ENCODE measurements around the gene GNGT2. TPM values are rescaled to one million over a fixed set of nuclear protein-coding genes. Genes with fewer than 3 reads are reported as not detected.
"Not testable (repeated sequence)": the region's sequence is repeated elsewhere in the genome, so short reads cannot be mapped to it uniquely, and the experiment has no call there.

GNGT2 gene
- total RNA-seq, 1 donor from 2014 or later, result not detected

- H3K4me3 Mint-ChIP-seq, result no peak overlapping the region
- H3K27ac Mint-ChIP-seq, result no peak overlapping the region
- H3K27me3 ChIP-seq, result no peaks in the 10 kb centered on the region
- H3K36me3 ChIP-seq, result no peaks in the 10 kb centered on the region
- TF ChIP-seq EZH2phosphoT487 (IDR thresholded peaks at IDR 0.05) (no peak), EZH2 (IDR thresholded peaks at IDR 0.05) (no peak)
- TF ChIP-seq, protein P1, sequence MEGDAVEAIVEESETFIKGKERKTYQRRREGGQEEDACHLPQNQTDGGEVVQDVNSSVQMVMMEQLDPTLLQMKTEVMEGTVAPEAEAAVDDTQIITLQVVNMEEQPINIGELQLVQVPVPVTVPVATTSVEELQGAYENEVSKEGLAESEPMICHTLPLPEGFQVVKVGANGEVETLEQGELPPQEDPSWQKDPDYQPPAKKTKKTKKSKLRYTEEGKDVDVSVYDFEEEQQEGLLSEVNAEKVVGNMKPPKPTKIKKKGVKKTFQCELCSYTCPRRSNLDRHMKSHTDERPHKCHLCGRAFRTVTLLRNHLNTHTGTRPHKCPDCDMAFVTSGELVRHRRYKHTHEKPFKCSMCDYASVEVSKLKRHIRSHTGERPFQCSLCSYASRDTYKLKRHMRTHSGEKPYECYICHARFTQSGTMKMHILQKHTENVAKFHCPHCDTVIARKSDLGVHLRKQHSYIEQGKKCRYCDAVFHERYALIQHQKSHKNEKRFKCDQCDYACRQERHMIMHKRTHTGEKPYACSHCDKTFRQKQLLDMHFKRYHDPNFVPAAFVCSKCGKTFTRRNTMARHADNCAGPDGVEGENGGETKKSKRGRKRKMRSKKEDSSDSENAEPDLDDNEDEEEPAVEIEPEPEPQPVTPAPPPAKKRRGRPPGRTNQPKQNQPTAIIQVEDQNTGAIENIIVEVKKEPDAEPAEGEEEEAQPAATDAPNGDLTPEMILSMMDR (IDR thresholded peaks at IDR 0.05), result no peak
- peaks cover 7% of the 10 kb centered on the region for H3K4me1 Mint-ChIP-seq
- no peaks in the 10 kb centered on the region for H4K20me1 ChIP-seq (ENCODE audit: low read depth)
- no peak overlapping the region for H3K9ac ChIP-seq
- H3K4me1 ChIP-seq, result peaks cover 4% of the 10 kb centered on the region
- H3K9me3 ChIP-seq (ENCODE audit: low read depth), result no peaks in the 10 kb centered on the region
- peaks cover 15% of the 10 kb centered on the region for H3K27me3 Mint-ChIP-seq (ENCODE audit: insufficient read depth, low read depth)
- H3K4me3 ChIP-seq, result no peak overlapping the region
- peaks cover 17% of the 10 kb centered on the region for H3F3A ChIP-seq (ENCODE audit: low read depth)
- no peaks in the 10 kb centered on the region for H3K79me2 ChIP-seq (ENCODE audit: low read depth)
- H3K36me3 Mint-ChIP-seq, result peaks cover 1% of the 10 kb centered on the region
- no peak overlapping the region for H3K27ac ChIP-seq
- no peak overlapping the region for H3K4me2 ChIP-seq
- H3K9me3 Mint-ChIP-seq, result peaks cover 28% of the 10 kb centered on the region
- DNase-seq (ENCODE audit: low spot score), result no peak
- H2AFZ ChIP-seq (replicated peaks), result no peak overlapping the region
Measured at GRCh38 chr17:49187301-49187700, 23.1 kb downstream of the GNGT2 start.

DNA sequence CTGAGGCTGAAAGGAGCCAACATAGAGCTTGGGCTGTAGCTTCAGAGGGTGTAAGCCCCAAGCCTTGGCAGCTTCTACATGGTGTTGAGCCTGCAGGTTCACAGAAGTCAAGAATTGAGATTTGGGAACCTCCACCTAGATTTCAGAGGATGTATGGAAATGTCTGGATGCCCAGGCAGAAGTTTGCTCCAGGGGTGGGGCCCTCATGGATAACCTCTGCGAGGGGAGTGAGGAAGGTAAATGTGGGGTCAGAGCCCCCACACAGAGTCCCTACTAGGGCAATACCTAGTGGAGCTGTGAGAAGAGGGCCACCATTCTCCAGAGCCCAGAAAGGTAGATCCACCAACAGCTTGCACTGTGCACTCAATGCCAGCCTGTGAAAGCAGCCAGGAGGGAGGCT, 25.0 kb downstream of the GNGT2 start:
- not testable (repeated sequence) for H3K4me1 ChIP-seq; H3K27ac ChIP-seq; H3K9me3 ChIP-seq (ENCODE audit: low read depth); H3K79me2 ChIP-seq (ENCODE audit: low read depth); H3K4me2 ChIP-seq; H3K27ac Mint-ChIP-seq; H3K27me3 Mint-ChIP-seq (ENCODE audit: insufficient read depth, low read depth); H4K20me1 ChIP-seq (ENCODE audit: low read depth); DNase-seq (ENCODE audit: low spot score); H3K27me3 ChIP-seq; H3K4me3 ChIP-seq; H3K4me3 Mint-ChIP-seq; H3K9ac ChIP-seq; H2AFZ ChIP-seq (replicated peaks); H3F3A ChIP-seq (ENCODE audit: low read depth); H3K4me1 Mint-ChIP-seq; H3K36me3 ChIP-seq; H3K36me3 Mint-ChIP-seq
- H3K9me3 Mint-ChIP-seq, result peaks cover 30% of the 10 kb centered on the region

- not testable (repeated sequence) for H3K9ac ChIP-seq; H3K4me2 ChIP-seq; H3K27me3 ChIP-seq; H3K4me1 Mint-ChIP-seq; H3K4me1 ChIP-seq; H3K27ac ChIP-seq; H3K9me3 ChIP-seq (ENCODE audit: low read depth); H3K79me2 ChIP-seq (ENCODE audit: low read depth); H2AFZ ChIP-seq (replicated peaks); H4K20me1 ChIP-seq (ENCODE audit: low read depth); H3K4me3 ChIP-seq; H3K36me3 Mint-ChIP-seq; H3F3A ChIP-seq (ENCODE audit: low read depth); DNase-seq (ENCODE audit: low spot score); H3K27me3 Mint-ChIP-seq (ENCODE audit: insufficient read depth, low read depth); H3K27ac Mint-ChIP-seq; H3K36me3 ChIP-seq; H3K4me3 Mint-ChIP-seq
- peaks cover 30% of the 10 kb centered on the region for H3K9me3 Mint-ChIP-seq
Measured at GRCh38 chr17:49184522-49184921, 25.9 kb downstream of the GNGT2 start.

DNA sequence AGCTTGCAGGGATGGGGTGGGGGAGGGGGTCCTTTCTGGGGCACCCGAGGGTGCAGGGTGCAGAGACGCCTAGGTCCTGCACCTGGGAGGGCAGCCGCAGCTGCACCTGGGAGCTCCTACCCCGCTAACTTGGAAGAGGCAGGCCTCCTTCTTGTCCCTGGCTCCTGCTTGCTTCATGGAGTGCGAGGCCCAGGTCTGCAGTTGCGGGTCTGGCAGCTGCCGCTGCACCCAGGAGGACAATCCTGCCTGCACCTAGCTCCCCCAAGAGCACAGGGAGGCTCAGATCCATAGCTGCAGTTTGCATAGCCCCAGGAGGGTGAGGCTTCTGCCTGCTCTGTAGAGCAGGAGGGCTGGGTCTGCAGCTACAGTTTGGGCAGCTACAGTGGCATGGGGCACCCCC, 26.6 kb downstream of the GNGT2 start:
- no peak overlapping the region for H3K4me3 Mint-ChIP-seq
- Histone ChIP-seq H3K4me2 (no peak overlapping the region), H2AFZ (replicated peaks) (no peak overlapping the region), H3F3A (ENCODE audit: low read depth) (no peaks in the 10 kb centered on the region), H3K36me3 (no peaks in the 10 kb centered on the region), H3K79me2 (ENCODE audit: low read depth) (no peaks in the 10 kb centered on the region), H3K9me3 (ENCODE audit: low read depth) (no peaks in the 10 kb centered on the region), H4K20me1 (ENCODE audit: low read depth) (no peaks in the 10 kb centered on the region), H3K27me3 (no peaks in the 10 kb centered on the region), H3K9ac (no peak overlapping the region), H3K4me3 (no peak overlapping the region), H3K27ac (no peak overlapping the region), H3K4me1 (no peaks in the 10 kb centered on the region)
- no peak for DNase-seq (ENCODE audit: low spot score)
- peaks cover 9% of the 10 kb centered on the region for H3K27me3 Mint-ChIP-seq (ENCODE audit: insufficient read depth, low read depth)
- no peak overlapping the region for H3K27ac Mint-ChIP-seq
- peaks cover 30% of the 10 kb centered on the region for H3K9me3 Mint-ChIP-seq
- no peak for TF ChIP-seq EZH2 (IDR thresholded peaks at IDR 0.05)
- no peaks in the 10 kb centered on the region for H3K4me1 Mint-ChIP-seq
- H3K36me3 Mint-ChIP-seq, result peaks cover 1% of the 10 kb centered on the region

DNA sequence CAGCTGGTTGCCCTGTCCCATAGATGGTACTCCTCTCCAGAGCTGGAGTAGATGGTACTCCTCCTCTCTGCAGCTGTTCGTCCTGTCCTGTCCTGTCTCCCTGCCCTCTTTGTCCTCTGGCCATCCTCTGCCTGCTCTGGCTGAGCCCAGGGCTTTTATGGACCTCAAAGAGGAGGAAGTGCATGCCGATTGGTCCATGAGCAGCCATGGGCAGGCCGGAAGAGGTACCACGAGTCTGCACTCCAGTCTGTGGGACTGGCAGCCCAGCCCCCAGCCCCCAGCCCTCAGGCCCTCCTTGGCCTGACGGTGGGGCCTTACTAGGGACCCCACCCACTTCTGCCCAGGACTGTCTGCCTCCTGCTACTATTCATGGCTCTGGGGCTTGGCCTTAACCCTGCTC, 27.0 kb downstream of the GNGT2 start:
- Histone ChIP-seq H3K4me2 (no peak overlapping the region), H3K79me2 (ENCODE audit: low read depth) (no peaks in the 10 kb centered on the region), H3F3A (ENCODE audit: low read depth) (no peaks in the 10 kb centered on the region), H3K27ac (no peak overlapping the region), H3K4me1 (no peaks in the 10 kb centered on the region), H2AFZ (replicated peaks) (no peak overlapping the region), H3K9ac (no peak overlapping the region), H3K4me3 (no peak overlapping the region), H4K20me1 (ENCODE audit: low read depth) (no peaks in the 10 kb centered on the region), H3K9me3 (ENCODE audit: low read depth) (no peaks in the 10 kb centered on the region), H3K27me3 (no peaks in the 10 kb centered on the region), H3K36me3 (no peaks in the 10 kb centered on the region)
- H3K27me3 Mint-ChIP-seq (ENCODE audit: insufficient read depth, low read depth), result peaks cover 8% of the 10 kb centered on the region
- no peak overlapping the region for H3K4me3 Mint-ChIP-seq
- TF ChIP-seq EZH2phosphoT487 (IDR thresholded peaks at IDR 0.05) (no peak), EZH2 (IDR thresholded peaks at IDR 0.05) (no peak)
- TF ChIP-seq, protein P1 (IDR thresholded peaks at IDR 0.05), result no peak
- DNase-seq (ENCODE audit: low spot score), result no peak
- no peak overlapping the region for H3K27ac Mint-ChIP-seq
- H3K4me1 Mint-ChIP-seq, result no peaks in the 10 kb centered on the region
- peaks cover 30% of the 10 kb centered on the region for H3K9me3 Mint-ChIP-seq
- H3K36me3 Mint-ChIP-seq, result peaks cover 1% of the 10 kb centered on the region

Measured in neural progenitor cell (in vitro differentiated cells).